PC-9 (cell line): Measurements from ENCODE around the gene CPED1. TPM values are rescaled to one million over a fixed set of nuclear protein-coding genes. Genes with fewer than 3 reads are reported as not detected.

Experiments
- BruUV-seq: library from RNA; stranded (reverse); fragments of 400-500 nt; replicated peaks from 2 replicates; lab custom pipeline; 2021; lab: Mats Ljungman, UMichigan
- CTCF ChIA-PET: fragments of 300-600 bp; sonication (Branson Sonifier 250); formaldehyde crosslinking; loops from one replicate; lab custom pipeline; 2022; ENCODE audit warnings: antibody characterized with exemption; lab: Charles Lee
- POLR2A ChIA-PET: fragments of 300-600 bp; sonication (Branson Sonifier 250); formaldehyde crosslinking; loops from one replicate; lab custom pipeline; 2022; ENCODE audit warnings: antibody characterized with exemption; ENCODE audit not compliant: unreplicated experiment; lab: Charles Lee
- DNase-seq, 2 experiments: peaks; one replicate each; pipeline versions ENCODE4 v3.0.0 to v3.0.0-alpha.2; 2015 to 2022; ENCODE audit warnings: mixed read lengths in 1 of 2
- H2AFZ ChIP-seq: fragments of 200-600 bp; sonication (generic); 2 replicates; pipeline ENCODE4 v1.8.1; 2017; ENCODE audit warnings: antibody characterized with exemption
- H3F3A ChIP-seq: fragments of 200-600 bp; sonication (generic); 2 replicates; pipeline ENCODE4 v1.8.1; 2017; ENCODE audit warnings: antibody characterized with exemption, mild to moderate bottlenecking, low read depth; ENCODE audit not compliant: insufficient read depth
- H3K27ac ChIP-seq: fragments of 200-600 bp; sonication (generic); 2 replicates; pipeline ENCODE4 v1.6.1; 2016; ENCODE audit warnings: mixed run types
- H3K27me3 ChIP-seq: fragments of 200-600 bp; sonication (generic); 2 replicates; pipeline ENCODE4 v1.6.1; 2016; ENCODE audit warnings: low read depth, mixed run types; ENCODE audit not compliant: insufficient read depth
- H3K36me3 ChIP-seq: fragments of 200-600 bp; sonication (generic); 2 replicates; pipeline ENCODE4 v1.6.1; 2016; ENCODE audit warnings: low read depth, mixed run types
- H3K4me1 ChIP-seq: fragments of 200-600 bp; sonication (generic); replicated peaks from 2 replicates; pipeline ENCODE4 v1.6.1; 2016; ENCODE audit warnings: mixed run types; ENCODE audit not compliant: insufficient read depth
- H3K4me2 ChIP-seq: fragments of 200-600 bp; sonication (generic); 2 replicates; pipeline ENCODE4 v1.6.1; 2017; ENCODE audit warnings: mixed run types
- H3K4me3 ChIP-seq: fragments of 200-600 bp; sonication (generic); 2 replicates; pipeline ENCODE4 v1.6.1; 2016; ENCODE audit warnings: mixed run types
- H3K79me2 ChIP-seq: fragments of 200-600 bp; sonication (generic); 2 replicates; pipeline ENCODE4 v1.6.1; 2017; ENCODE audit warnings: low read depth, mixed run types
- H3K9me2 ChIP-seq: fragments of 200-600 bp; sonication (generic); 2 replicates; pipeline ENCODE4 v1.8.1; 2017; ENCODE audit warnings: mild to moderate bottlenecking; ENCODE audit not compliant: insufficient read depth
- H3K9me3 ChIP-seq: fragments of 200-600 bp; sonication (generic); 2 replicates; pipeline ENCODE4 v1.8.1; 2016; ENCODE audit warnings: low read depth; ENCODE audit not compliant: insufficient read depth
- H4K20me1 ChIP-seq: fragments of 200-600 bp; sonication (generic); 2 replicates; pipeline ENCODE4 v1.8.1; 2017; ENCODE audit not compliant: insufficient read depth
- CTCF ChIP-seq: fragments of 200-600 bp; sonication (generic); conservative IDR thresholded peaks from 2 replicates; pipeline ENCODE4 v1.6.1; 2017; ENCODE audit warnings: mixed run types, antibody characterized with exemption, mild to moderate bottlenecking, moderate library complexity
- EZH2 ChIP-seq: fragments of 200-600 bp; sonication (generic); IDR thresholded peaks from 2 replicates; pipeline ENCODE4 v1.8.0; 2017; ENCODE audit warnings: antibody characterized with exemption, low read depth
- intact Hi-C: fragments of 100-400 bp; cut with micrococcal nuclease; formaldehyde crosslinking; loops from one replicate; pipeline ENCODE4 v1.10.0; 2022; ENCODE audit not compliant: unreplicated experiment
- total RNA-seq: library from RNA; stranded (reverse); gene quantifications from 2 replicates; pipeline ENCODE4 v1.2.3, GENCODE V29; 2021

CPED1 gene
- total RNA-seq, 1 experiment from 2014 or later: 2.4 TPM

GRCh38 chr7:121205777-121206176, 217.3 kb downstream of the CPED1 start:
- intact Hi-C loops: no loop called here
- BruUV-seq: no TSS peak
- TF ChIP-seq EZH2 (no peak), CTCF (no peak)
- Histone ChIP-seq H3K9me2 (no peaks in the 10 kb centered on the region), H3F3A (no peaks in the 10 kb centered on the region), H3K4me1 (no peaks in the 10 kb centered on the region), H3K9me3 (no peaks in the 10 kb centered on the region; the same call in 1 of the 2 replicates), H2AFZ (no peak overlapping the region), H3K36me3 (no peaks in the 10 kb centered on the region), H4K20me1 (no peaks in the 10 kb centered on the region), H3K4me3 (no peak overlapping the region), H3K27me3 (no peaks in the 10 kb centered on the region), H3K27ac (no peak overlapping the region), H3K4me2 (no peak overlapping the region), H3K79me2 (no peaks in the 10 kb centered on the region)
- POLR2A ChIA-PET: no interaction called here
- DNase-seq: no peak
- CTCF ChIA-PET: no interaction called here

GRCh38 chr7:121211253-121211652, 222.7 kb downstream of the CPED1 start:
- Histone ChIP-seq H3K36me3 (no peaks in the 10 kb centered on the region), H3K27ac (no peak overlapping the region), H3K4me3 (no peak overlapping the region), H2AFZ (no peak overlapping the region), H3F3A (no peaks in the 10 kb centered on the region), H3K4me2 (no peak overlapping the region), H3K4me1 (no peaks in the 10 kb centered on the region), H3K9me3 (no peaks in the 10 kb centered on the region; the same call in 1 of the 2 replicates), H3K79me2 (no peaks in the 10 kb centered on the region), H3K27me3 (no peaks in the 10 kb centered on the region), H3K9me2 (no peaks in the 10 kb centered on the region), H4K20me1 (no peaks in the 10 kb centered on the region)
- BruUV-seq: no TSS peak
- ChIA-PET POLR2A (no interaction called here), CTCF (no interaction called here)
- intact Hi-C loops: no loop called here
- TF ChIP-seq CTCF: no peak
- TF ChIP-seq EZH2: no peak
- no peak for DNase-seq

DNA sequence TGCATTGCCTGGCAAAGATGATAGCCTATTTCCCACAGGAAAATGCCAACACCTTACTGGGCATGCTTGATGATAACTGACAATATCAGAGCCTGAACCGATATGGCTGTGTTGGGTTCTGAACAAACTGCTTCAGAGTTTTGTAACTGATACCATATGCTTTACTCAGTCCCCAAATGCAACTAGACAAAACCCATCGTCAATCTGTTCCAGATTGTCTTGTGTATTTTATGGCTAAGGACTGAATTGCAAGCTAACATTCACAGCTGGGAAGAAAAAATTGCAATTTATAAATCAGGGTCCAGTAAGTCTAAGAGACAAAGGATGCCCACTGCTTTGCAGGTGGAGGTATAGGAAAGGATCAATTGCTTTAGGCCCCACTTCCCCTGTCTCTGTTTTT, 223.5 kb downstream of the CPED1 start:
- TF ChIP-seq CTCF (no peak), EZH2 (no peak)
- Histone ChIP-seq H3K4me3 (no peak overlapping the region), H3K79me2 (no peaks in the 10 kb centered on the region), H3F3A (no peaks in the 10 kb centered on the region), H3K4me2 (no peak overlapping the region), H3K27ac (no peak overlapping the region), H3K9me3 (no peaks in the 10 kb centered on the region; the same call in 1 of the 2 replicates), H3K36me3 (no peaks in the 10 kb centered on the region), H2AFZ (no peak overlapping the region), H3K27me3 (no peaks in the 10 kb centered on the region), H4K20me1 (no peaks in the 10 kb centered on the region), H3K9me2 (no peaks in the 10 kb centered on the region), H3K4me1 (no peaks in the 10 kb centered on the region)
- BruUV-seq: no TSS peak
- POLR2A ChIA-PET: no interaction called here
- intact Hi-C loops: no loop called here
- DNase-seq: no peak
- CTCF ChIA-PET: no interaction called here
